GM12873 (cell line): Measurements from ENCODE around the gene FRMD6.

ENCODE experiments used
- TF ChIP-seq, protein P1 (sequence below): IDR thresholded peaks from 2 replicates; pipeline ENCODE4 v1.5.1; 2012; ENCODE audit warnings: low read depth, mild to moderate bottlenecking, moderate library complexity, low read length, control low read depth; ENCODE audit not compliant: insufficient read depth; ENCODE audit errors: missing control alignments

The FRMD6 gene

DNA sequence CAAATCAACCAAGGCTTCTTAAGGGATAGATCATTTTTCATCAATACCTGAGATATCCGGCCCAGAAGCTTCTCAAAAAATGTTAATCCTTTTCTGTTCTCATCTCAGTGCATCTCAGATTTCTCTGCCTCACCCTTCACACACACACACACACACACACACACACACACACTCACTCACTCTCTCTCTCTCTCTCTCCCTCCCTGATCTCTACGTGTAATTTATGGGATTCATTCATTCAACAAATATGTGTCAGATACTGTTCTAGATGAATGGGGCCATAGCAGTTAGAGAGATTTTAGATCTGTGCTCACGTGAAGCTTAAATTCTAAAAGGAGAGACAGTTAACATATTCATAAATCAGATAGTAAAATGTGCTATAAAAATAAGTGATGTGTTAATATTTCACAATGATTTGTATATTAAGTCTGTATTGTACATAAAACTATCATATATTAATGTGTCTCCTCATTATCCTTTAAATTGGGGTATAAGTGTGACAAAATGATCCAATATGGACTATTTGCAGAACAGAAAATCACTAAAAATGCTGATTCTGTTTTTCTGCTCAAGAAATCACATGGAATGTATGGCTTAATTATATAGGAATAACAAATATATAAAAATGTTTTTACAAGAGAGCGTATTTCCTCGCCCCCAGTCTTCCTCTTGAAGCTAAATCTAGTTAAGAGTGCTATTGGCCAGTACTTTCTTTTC, 7.3 kb upstream of the FRMD6 start:
- TF ChIP-seq, protein P1, sequence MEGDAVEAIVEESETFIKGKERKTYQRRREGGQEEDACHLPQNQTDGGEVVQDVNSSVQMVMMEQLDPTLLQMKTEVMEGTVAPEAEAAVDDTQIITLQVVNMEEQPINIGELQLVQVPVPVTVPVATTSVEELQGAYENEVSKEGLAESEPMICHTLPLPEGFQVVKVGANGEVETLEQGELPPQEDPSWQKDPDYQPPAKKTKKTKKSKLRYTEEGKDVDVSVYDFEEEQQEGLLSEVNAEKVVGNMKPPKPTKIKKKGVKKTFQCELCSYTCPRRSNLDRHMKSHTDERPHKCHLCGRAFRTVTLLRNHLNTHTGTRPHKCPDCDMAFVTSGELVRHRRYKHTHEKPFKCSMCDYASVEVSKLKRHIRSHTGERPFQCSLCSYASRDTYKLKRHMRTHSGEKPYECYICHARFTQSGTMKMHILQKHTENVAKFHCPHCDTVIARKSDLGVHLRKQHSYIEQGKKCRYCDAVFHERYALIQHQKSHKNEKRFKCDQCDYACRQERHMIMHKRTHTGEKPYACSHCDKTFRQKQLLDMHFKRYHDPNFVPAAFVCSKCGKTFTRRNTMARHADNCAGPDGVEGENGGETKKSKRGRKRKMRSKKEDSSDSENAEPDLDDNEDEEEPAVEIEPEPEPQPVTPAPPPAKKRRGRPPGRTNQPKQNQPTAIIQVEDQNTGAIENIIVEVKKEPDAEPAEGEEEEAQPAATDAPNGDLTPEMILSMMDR, result no peak

DNA sequence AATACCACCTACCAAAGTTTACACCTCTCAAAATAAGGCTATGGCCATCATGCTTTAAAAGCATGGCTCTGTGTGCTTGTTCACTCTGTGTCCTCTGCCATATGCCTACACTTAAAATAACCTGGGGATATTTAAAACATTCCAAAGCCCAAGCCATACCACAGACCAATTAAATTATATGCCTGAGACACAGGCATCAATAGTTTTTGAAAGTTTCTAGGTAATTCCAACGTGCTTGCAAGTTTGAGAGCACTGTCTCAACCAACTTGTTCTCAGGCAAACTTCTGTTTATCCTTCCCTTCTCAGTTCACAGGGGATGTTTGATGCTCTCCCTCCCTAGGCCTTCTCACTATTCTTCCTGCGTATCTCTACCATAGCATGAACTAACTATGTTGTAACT, 3.4 kb upstream of the FRMD6 start:
- TF ChIP-seq, protein P1, result no peak

GRCh38 chr14:51650716-51651387, 858 bp upstream of the FRMD6 start:
- TF ChIP-seq, protein P1, result no peak

GRCh38 chr14:51652168-51653078, 713 bp downstream of the FRMD6 start:
- TF ChIP-seq, protein P1, result no peak

DNA sequence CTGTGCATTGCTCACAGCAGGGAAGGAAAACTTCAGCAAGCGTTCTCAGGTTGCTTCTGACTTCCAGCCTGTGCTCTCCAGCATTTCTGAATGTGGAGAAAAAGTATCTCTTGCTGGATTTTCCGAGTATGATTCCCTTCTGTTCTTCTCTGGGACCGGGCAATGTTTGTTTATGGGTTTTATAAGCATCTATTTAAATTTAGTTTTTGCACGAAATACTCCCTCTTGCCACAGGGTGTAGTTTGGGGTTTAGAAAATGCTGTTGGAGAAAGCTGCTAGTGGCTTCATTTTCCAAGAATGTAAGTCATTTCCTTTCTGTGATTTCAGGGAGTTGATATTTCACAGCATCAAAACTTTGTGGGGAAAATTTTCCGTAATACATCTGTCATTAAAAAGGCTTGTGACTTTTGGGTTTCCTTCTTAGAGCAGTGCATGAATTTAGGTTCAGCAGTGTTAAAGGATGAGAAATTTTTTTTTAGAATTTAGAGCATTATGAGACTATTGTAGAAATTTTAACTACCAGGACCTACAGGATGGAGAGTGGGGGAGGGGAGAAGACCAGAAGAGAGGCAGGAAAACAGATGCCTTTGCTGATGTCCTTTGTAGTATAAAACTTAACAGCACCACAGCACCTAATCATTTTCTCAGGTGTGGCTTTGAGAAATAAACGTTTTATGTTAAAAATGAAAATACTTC, 1.5 kb downstream of the FRMD6 start:
- TF ChIP-seq, protein P1, result no peak

GRCh38 chr14:51653775-51654532, 2.2 kb downstream of the FRMD6 start:
- TF ChIP-seq, protein P1, result no peak
